Transverse colon (tissue), 4 donors: Measurements from ENCODE around the gene TUT1. TPM values are rescaled to one million over a fixed set of nuclear protein-coding genes. Genes with fewer than 3 reads are reported as not detected.
A peak's percentile ranks its signal among the peaks of the same experiment; 100 is the strongest.

ENCODE experiments used
- DNase-seq: peaks from one replicate; pipeline ENCODE4 v3.0.0-alpha.2; 2019
- H3K27ac ChIP-seq, 4 donors: fragments of 200-600 bp; sonication (generic); 2 replicates each; pipeline ENCODE4 v1.5.1; 2016 to 2018; ENCODE audit warnings: inconsistent platforms in 4 of 4
- H3K27me3 ChIP-seq: fragments of 200-600 bp; sonication (generic); 2 replicates; pipeline ENCODE4 v1.5.1; 2017; ENCODE audit warnings: inconsistent platforms
- H3K36me3 ChIP-seq, 4 donors: fragments of 200-600 bp; sonication (generic); 2 replicates each; pipeline ENCODE4 v1.5.1; 2017 to 2019; ENCODE audit warnings: inconsistent platforms in 4 of 4
- H3K4me1 ChIP-seq, 4 donors: fragments of 200-600 bp; sonication (generic); 2 replicates each; pipeline ENCODE4 v1.5.1; 2017 to 2020; ENCODE audit warnings: inconsistent platforms in 4 of 4
- H3K4me3 ChIP-seq, 4 donors: fragments of 200-600 bp; sonication (generic); 1 replicate in 1 of 4; 2 replicates in 3 of 4; pipeline versions ENCODE4 v1.5.1 to v1.6.1; 2017 to 2019; ENCODE audit warnings: inconsistent platforms in 4 of 4
- H3K9me3 ChIP-seq, 2 donors: fragments of 200-600 bp; sonication (generic); 2 replicates each; pipeline ENCODE4 v1.5.1; 2017 to 2019; ENCODE audit warnings: inconsistent platforms in 2 of 2
- EP300 ChIP-seq: sonication (generic); formaldehyde crosslinking; IDR thresholded peaks from one replicate; pipeline ENCODE4 v1.6.1; 2017; ENCODE audit warnings: antibody characterized with exemption, low read depth
- POLR2A ChIP-seq: fragments of 450-650 bp; IDR thresholded peaks from one replicate; pipeline ENCODE4 v1.6.1; 2016; ENCODE audit warnings: antibody characterized with exemption, mild to moderate bottlenecking, moderate library complexity
- POLR2AphosphoS5 ChIP-seq, 3 donors: sonication (generic); formaldehyde crosslinking; IDR thresholded peaks; one replicate each; pipeline ENCODE4 v1.6.1; 2016; ENCODE audit warnings: antibody characterized with exemption in 3 of 3
- WGBS, 2 donors: methylation state at CpG; one replicate each; pipeline ENCODE4 v1.1.5; 2018; ENCODE audit warnings: low coverage in 1 of 2; 5-methylcytosine and 5-hydroxymethylcytosine counted together
- in situ Hi-C, 4 donors: fragments of 200-750 bp; cut with MboI; loops; one replicate each; pipeline versions ENCODE4 v1.15.0 to v1.15.1; 2017; ENCODE audit warnings: low sequenced_read_pairs in 3 of 4, low pct_ligation_motif_present in 1 of 4, low pct_unique_long_range_greater_than_20kb in 1 of 4
- intact Hi-C: fragments of 100-400 bp; cut with DNase I; formaldehyde crosslinking; loops from one replicate; pipeline ENCODE4 v1.15.1; 2023; ENCODE audit warnings: low total_unique reads
- total RNA-seq, 4 donors: library from RNA; depleted of rRNA; stranded (reverse); fragments of >200 nt; gene quantifications; one replicate each; pipeline ENCODE4 v1.1.0, GENCODE V29; 2016
- TF ChIP-seq, protein P1 (sequence below), 5 experiments: fragments of 200-600 bp in 3 of 5; fragments of 450-650 bp in 2 of 5; sonication (generic) in 3 of 5; IDR thresholded peaks; 1 replicate in 2 of 5; 2 replicates in 3 of 5; pipeline ENCODE4 v1.5.1; 2016 to 2017; ENCODE audit warnings: antibody characterized with exemption in 5 of 5, inconsistent platforms in 3 of 5, mild to moderate bottlenecking in 2 of 5, moderate library complexity in 1 of 5

Gene TUT1
- total RNA-seq, 4 donors from 2014 or later = 6.0 to 12.4 (median 9.8) TPM

- H3K27me3 ChIP-seq = no peaks in the 10 kb centered on the region
- H3K4me3 ChIP-seq = no peak overlapping the region
- in situ Hi-C loops (loop anchor here in 2 of 4 donors (10.0 kb wide), 1 partner anchor 130 kb away; no protein-coding TSS in a partner anchor), intact Hi-C loops (no loop called here)
- H3K27ac ChIP-seq = peak overlapping the region; percentile 96 to 100 (median 97)
- H3K4me1 ChIP-seq = peaks cover 67 to 86% (median 83%) of the 10 kb centered on the region in 4 donors
- H3K36me3 ChIP-seq = peaks cover 0 to 10% (median 3%) of the 10 kb centered on the region in 4 donors
- H3K9me3 ChIP-seq = no peaks in the 10 kb centered on the region
- WGBS, 2 donors = 40 to 45% methylated on average over 1 to 7 of the region's 7 CpGs
- DNase-seq = peak; percentile 65
- no peak for TF ChIP-seq POLR2A
- TF ChIP-seq EP300 = no peak
- TF ChIP-seq POLR2AphosphoS5 (IDR thresholded peaks at IDR 0.05) = no peak
- TF ChIP-seq, protein P1, sequence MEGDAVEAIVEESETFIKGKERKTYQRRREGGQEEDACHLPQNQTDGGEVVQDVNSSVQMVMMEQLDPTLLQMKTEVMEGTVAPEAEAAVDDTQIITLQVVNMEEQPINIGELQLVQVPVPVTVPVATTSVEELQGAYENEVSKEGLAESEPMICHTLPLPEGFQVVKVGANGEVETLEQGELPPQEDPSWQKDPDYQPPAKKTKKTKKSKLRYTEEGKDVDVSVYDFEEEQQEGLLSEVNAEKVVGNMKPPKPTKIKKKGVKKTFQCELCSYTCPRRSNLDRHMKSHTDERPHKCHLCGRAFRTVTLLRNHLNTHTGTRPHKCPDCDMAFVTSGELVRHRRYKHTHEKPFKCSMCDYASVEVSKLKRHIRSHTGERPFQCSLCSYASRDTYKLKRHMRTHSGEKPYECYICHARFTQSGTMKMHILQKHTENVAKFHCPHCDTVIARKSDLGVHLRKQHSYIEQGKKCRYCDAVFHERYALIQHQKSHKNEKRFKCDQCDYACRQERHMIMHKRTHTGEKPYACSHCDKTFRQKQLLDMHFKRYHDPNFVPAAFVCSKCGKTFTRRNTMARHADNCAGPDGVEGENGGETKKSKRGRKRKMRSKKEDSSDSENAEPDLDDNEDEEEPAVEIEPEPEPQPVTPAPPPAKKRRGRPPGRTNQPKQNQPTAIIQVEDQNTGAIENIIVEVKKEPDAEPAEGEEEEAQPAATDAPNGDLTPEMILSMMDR (IDR thresholded peaks at IDR 0.05) = no peak
Observed at GRCh38 chr11:62554387-62555167, 36.7 kb downstream of the TUT1 start.

- no peak for TF ChIP-seq POLR2AphosphoS5 (IDR thresholded peaks at IDR 0.05)
- no peak for TF ChIP-seq EP300
- TF ChIP-seq POLR2A = no peak
- TF ChIP-seq, protein P1 (IDR thresholded peaks at IDR 0.05) = no peak
- H3K36me3 ChIP-seq = peaks cover 0 to 3% (median 2%) of the 10 kb centered on the region in 4 donors
- no peaks in the 10 kb centered on the region for H3K27me3 ChIP-seq
- intact Hi-C loops = no loop called here
- no peaks in the 10 kb centered on the region for H3K9me3 ChIP-seq
- DNase-seq = peak; percentile 62
- H3K4me3 ChIP-seq = peak overlapping the region in 1 of 4 donors; percentile 25
- peak overlapping the region; percentile 96 to 100 (median 97) for H3K27ac ChIP-seq
- 58 to 63% methylated on average over 7 to 8 of the region's 8 CpGs for WGBS, 2 donors
- H3K4me1 ChIP-seq = peaks cover 71 to 93% (median 86%) of the 10 kb centered on the region in 4 donors
- in situ Hi-C loops = loop anchor here in 2 of 4 donors (10.0 kb wide), 1 partner anchor 129 kb away; no protein-coding TSS in a partner anchor
Observed at GRCh38 chr11:62553839-62554361, 37.4 kb downstream of the TUT1 start.

GRCh38 chr11:62553080-62553838 lies 38.1 kb downstream of the TUT1 start:
- WGBS, 2 donors = 2 to 13% methylated on average over 7 to 15 of the region's 15 CpGs
- Histone ChIP-seq H3K27me3 (no peaks in the 10 kb centered on the region), H3K4me1 (peaks cover 76 to 98% (median 91%) of the 10 kb centered on the region in 4 donors), H3K4me3 (peak overlapping the region in 1 of 4 donors; percentile 25), H3K36me3 (no peaks in the 10 kb centered on the region), H3K9me3 (no peaks in the 10 kb centered on the region), H3K27ac (peak overlapping the region; percentile 96 to 100 (median 97))
- intact Hi-C loops (no loop called here), in situ Hi-C loops (loop anchor here in 2 of 4 donors (10.0 kb wide), 1 partner anchor 128 kb away; no protein-coding TSS in a partner anchor)
- TF ChIP-seq, protein P1 (IDR thresholded peaks at IDR 0.05) = no peak
- TF ChIP-seq EP300 (peak; percentile 20), POLR2AphosphoS5 (IDR thresholded peaks at IDR 0.05) (peak; percentile 74 to 86 (median 81)), POLR2A (peak; percentile 85)
- peak; percentile 90 for DNase-seq
